GM18526 (cell line): ENCODE measurements around the gene CCDC117.

Experiments used
- POLR2A ChIP-seq: IDR thresholded peaks from 3 replicates; pipeline ENCODE4 v1.6.1; 2011; ENCODE audit not compliant: insufficient read length; ENCODE audit errors: extremely low read depth

CCDC117 gene

GRCh38 chr22:28835630-28836189 is 63.2 kb downstream of the CCDC117 start:
- no peak for TF ChIP-seq POLR2A

GRCh38 chr22:28837640-28838039 is 65.1 kb downstream of the CCDC117 start:
- TF ChIP-seq POLR2A, result no peak
